ENCODE results near the gene PAOX.

- TF ChIP-seq POLR2A (IDR thresholded peaks at IDR 0.05), result no peak
- no peak for TF ChIP-seq CTCF (IDR thresholded peaks at IDR 0.05)
- TF ChIP-seq POLR2AphosphoS5 (IDR thresholded peaks at IDR 0.05), result no peak
These were observed 23.8 kb upstream of the PAOX start for GRCh38 chr10:133355266-133355665.
